ENCODE data around the gene TARP.

Gene TARP

DNA sequence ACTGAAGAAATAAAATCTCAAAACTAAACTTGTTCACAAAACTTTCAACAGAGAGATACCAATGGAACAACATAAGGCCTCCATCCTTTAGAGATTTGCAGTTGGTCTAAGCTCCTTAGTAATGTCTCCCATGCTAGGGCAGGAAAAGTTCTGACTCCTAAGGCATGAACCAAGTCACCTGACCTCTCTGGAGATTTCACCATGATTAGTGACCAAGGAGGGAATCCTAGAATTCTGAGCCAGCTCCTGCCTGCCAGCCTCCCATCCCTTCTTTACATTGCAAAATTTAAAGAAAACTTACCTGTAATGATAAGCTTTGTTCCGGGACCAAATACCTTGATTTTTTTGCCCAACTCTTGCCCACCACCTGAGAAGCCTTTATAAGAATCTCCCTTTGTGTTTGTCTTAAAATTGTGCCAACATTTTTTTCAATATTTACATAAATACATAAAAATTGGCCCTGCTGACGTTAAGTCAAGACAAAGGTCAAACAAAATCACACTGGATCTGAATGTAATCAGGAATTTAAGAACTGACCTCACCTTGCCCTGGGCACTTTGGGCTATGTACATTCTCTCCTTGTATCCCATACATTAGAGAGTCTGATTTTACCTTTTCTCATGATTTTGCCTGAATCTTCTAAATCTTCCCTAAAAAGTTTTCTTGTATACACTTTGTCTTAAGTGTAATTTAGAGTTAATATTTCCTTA lies at the start of gene TARP:
TARP (minus strand) TSS at position 351 of the 710 bp plus-strand sequence.
- TF ChIP-seq, protein P1, sequence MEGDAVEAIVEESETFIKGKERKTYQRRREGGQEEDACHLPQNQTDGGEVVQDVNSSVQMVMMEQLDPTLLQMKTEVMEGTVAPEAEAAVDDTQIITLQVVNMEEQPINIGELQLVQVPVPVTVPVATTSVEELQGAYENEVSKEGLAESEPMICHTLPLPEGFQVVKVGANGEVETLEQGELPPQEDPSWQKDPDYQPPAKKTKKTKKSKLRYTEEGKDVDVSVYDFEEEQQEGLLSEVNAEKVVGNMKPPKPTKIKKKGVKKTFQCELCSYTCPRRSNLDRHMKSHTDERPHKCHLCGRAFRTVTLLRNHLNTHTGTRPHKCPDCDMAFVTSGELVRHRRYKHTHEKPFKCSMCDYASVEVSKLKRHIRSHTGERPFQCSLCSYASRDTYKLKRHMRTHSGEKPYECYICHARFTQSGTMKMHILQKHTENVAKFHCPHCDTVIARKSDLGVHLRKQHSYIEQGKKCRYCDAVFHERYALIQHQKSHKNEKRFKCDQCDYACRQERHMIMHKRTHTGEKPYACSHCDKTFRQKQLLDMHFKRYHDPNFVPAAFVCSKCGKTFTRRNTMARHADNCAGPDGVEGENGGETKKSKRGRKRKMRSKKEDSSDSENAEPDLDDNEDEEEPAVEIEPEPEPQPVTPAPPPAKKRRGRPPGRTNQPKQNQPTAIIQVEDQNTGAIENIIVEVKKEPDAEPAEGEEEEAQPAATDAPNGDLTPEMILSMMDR (IDR thresholded peaks at IDR 0.05; ENCODE audit: partially characterized antibody, unreplicated experiment), result no peak
- H3K36me3 Mint-ChIP-seq (ENCODE audit: unreplicated experiment), result no peaks in the 10 kb centered on the region
- H3K27ac Mint-ChIP-seq (ENCODE audit: unreplicated experiment), result no peak within 1 kb of the TSS
- H3K9me3 Mint-ChIP-seq (ENCODE audit: unreplicated experiment), result no peaks in the 10 kb centered on the region
- DNase-seq, result no peak
- H3K27me3 Mint-ChIP-seq (ENCODE audit: unreplicated experiment), result no peaks in the 10 kb centered on the region
- no peak within 1 kb of the TSS for H3K4me3 Mint-ChIP-seq (ENCODE audit: unreplicated experiment)
- H3K4me1 Mint-ChIP-seq (ENCODE audit: low read depth, unreplicated experiment), result no peaks in the 10 kb centered on the region

DNA sequence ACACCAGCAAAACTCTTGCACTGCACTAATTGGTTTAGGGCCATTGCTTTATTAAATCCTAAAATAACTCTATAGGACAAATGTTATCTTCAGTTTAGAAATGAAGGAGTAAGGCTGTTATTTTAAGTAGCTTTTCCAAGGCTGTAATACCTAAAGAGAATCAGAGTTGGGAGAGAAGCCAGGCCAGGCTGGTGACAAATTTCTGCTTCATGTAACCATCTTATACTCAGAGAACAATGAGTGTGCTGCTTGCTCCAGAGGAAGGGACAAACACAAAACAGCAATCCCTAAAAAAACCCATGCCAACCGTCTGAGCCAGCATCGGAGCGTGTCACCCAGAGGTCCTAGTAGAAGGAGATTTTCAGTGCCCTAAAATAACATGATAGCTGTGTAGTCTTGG lies 49.7 kb upstream of the TARP start:
- TF ChIP-seq, protein P1 (IDR thresholded peaks at IDR 0.05; ENCODE audit: partially characterized antibody, unreplicated experiment), result no peak
- H3K4me3 Mint-ChIP-seq (ENCODE audit: unreplicated experiment), result no peak overlapping the region
- H3K36me3 Mint-ChIP-seq (ENCODE audit: unreplicated experiment), result no peaks in the 10 kb centered on the region
- no peaks in the 10 kb centered on the region for H3K27me3 Mint-ChIP-seq (ENCODE audit: unreplicated experiment)
- peaks cover 5% of the 10 kb centered on the region for H3K9me3 Mint-ChIP-seq (ENCODE audit: unreplicated experiment)
- H3K27ac Mint-ChIP-seq (ENCODE audit: unreplicated experiment), result no peak overlapping the region
- DNase-seq, result no peak
- H3K4me1 Mint-ChIP-seq (ENCODE audit: low read depth, unreplicated experiment), result peaks cover 5% of the 10 kb centered on the region

DNA sequence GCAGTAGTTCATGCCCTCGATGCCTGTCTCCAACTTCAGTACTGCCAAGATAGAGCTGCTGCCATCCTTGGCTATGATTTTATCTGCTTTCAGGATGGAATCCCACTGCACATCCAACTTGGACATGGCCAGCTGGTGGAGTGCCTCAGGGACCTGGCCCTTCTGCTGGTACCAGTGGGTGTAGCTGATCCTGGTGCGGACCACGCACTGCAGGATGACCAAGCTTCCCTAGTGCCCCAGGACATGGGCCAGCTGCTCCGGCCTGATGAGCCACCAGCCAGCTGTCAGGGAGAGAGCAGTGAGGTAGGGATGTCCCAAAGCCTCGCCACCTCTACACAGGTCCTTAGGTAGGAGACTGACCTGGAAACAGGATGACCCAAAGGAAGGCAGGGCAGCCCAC lies 49.0 kb upstream of the TARP start:
- TF ChIP-seq, protein P1 (IDR thresholded peaks at IDR 0.05; ENCODE audit: partially characterized antibody, unreplicated experiment), result no peak
- Mint-ChIP-seq H3K36me3 (ENCODE audit: unreplicated experiment) (no peaks in the 10 kb centered on the region), H3K27me3 (ENCODE audit: unreplicated experiment) (no peaks in the 10 kb centered on the region), H3K27ac (ENCODE audit: unreplicated experiment) (no peak overlapping the region), H3K4me3 (ENCODE audit: unreplicated experiment) (no peak overlapping the region), H3K4me1 (ENCODE audit: low read depth, unreplicated experiment) (peaks cover 11% of the 10 kb centered on the region), H3K9me3 (ENCODE audit: unreplicated experiment) (peaks cover 5% of the 10 kb centered on the region)
- no peak for DNase-seq

DNA sequence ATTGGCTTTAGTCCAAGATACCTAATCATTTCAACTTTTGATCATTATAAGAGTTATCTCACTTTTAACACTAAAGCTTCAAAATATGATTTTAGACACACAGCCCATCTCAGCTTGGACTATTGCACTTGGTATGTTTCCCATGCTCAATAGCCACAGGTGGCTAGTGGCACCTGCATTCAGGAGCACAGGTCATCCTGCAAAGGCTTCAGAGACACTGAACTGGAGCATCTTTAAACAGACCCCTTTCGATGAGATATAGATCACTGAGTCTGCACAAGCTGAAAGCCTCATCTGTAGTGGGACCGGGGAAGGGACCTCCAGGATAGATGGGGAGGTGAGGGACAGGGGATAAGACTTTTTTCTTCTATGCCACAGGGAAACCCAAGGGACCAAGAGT lies 48.5 kb upstream of the TARP start:
- Mint-ChIP-seq H3K9me3 (ENCODE audit: unreplicated experiment) (peaks cover 4% of the 10 kb centered on the region), H3K27ac (ENCODE audit: unreplicated experiment) (no peak overlapping the region), H3K4me1 (ENCODE audit: low read depth, unreplicated experiment) (peaks cover 11% of the 10 kb centered on the region), H3K4me3 (ENCODE audit: unreplicated experiment) (no peak overlapping the region), H3K36me3 (ENCODE audit: unreplicated experiment) (no peaks in the 10 kb centered on the region), H3K27me3 (ENCODE audit: unreplicated experiment) (no peaks in the 10 kb centered on the region)
- no peak for DNase-seq
- TF ChIP-seq, protein P1 (IDR thresholded peaks at IDR 0.05; ENCODE audit: partially characterized antibody, unreplicated experiment), result no peak

DNA sequence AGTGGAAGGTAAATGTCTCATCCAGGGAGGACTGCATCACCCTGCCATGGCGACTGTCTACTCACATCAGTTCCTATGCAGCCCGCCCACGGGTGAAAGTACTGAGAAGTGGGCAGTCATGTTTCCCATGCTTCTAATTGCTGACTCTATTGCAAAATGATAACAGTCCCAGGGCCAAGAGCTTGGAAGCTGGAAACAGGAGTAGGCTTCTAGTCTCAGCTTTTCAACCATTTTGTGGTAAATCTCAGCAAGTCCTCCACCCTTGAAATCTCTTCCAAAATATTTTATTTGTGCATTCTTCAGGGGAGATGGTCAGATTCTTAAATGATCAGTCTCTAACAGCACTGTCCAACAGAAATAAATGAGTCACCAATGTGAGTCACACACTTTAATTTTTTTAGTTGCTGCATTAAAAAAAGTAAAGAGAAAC lies 48.1 kb upstream of the TARP start:
- DNase-seq, result no peak
- Mint-ChIP-seq H3K9me3 (ENCODE audit: unreplicated experiment) (no peaks in the 10 kb centered on the region), H3K4me3 (ENCODE audit: unreplicated experiment) (no peak overlapping the region), H3K27me3 (ENCODE audit: unreplicated experiment) (no peaks in the 10 kb centered on the region), H3K4me1 (ENCODE audit: low read depth, unreplicated experiment) (peaks cover 11% of the 10 kb centered on the region), H3K27ac (ENCODE audit: unreplicated experiment) (no peak overlapping the region), H3K36me3 (ENCODE audit: unreplicated experiment) (no peaks in the 10 kb centered on the region)
- TF ChIP-seq, protein P1 (IDR thresholded peaks at IDR 0.05; ENCODE audit: partially characterized antibody, unreplicated experiment), result no peak
